DOHH2 (cell line): ENCODE results near the gene C1orf159.

Experiments used
- H3F3A ChIP-seq: fragments of 200-600 bp; sonication (generic), shearing (Covaris generic); 2 replicates; pipeline ENCODE4 v1.6.0; 2016; ENCODE audit warnings: antibody characterized with exemption, mild to moderate bottlenecking; ENCODE audit not compliant: control insufficient read depth, insufficient read depth
- H3K27ac ChIP-seq: fragments of 200-600 bp; sonication (generic); 2 replicates; pipeline ENCODE4 v1.5.1; 2014; ENCODE audit warnings: low read depth, mild to moderate bottlenecking, low read length, moderate library complexity
- H3K27me3 ChIP-seq: fragments of 200-600 bp; sonication (generic); 2 replicates; pipeline ENCODE4 v1.6.1; 2014; ENCODE audit warnings: mild to moderate bottlenecking, low read length, mixed read lengths; ENCODE audit not compliant: control insufficient read depth
- H3K36me3 ChIP-seq: fragments of 200-600 bp; sonication (generic); 2 replicates; pipeline ENCODE4 v1.6.1; 2014; ENCODE audit warnings: mild to moderate bottlenecking, low read length, moderate library complexity, mixed read lengths; ENCODE audit not compliant: control insufficient read depth
- H3K4me1 ChIP-seq: fragments of 200-600 bp; sonication (generic); 2 replicates; pipeline ENCODE4 v1.6.1; 2014; ENCODE audit warnings: mild to moderate bottlenecking, low read length, mixed read lengths; ENCODE audit not compliant: control insufficient read depth
- H3K4me2 ChIP-seq: fragments of 200-600 bp; sonication (generic); 2 replicates; pipeline ENCODE4 v1.6.0; 2014; ENCODE audit warnings: mild to moderate bottlenecking, low read length, moderate library complexity
- H3K4me3 ChIP-seq: fragments of 200-600 bp; sonication (generic); 2 replicates; pipeline ENCODE4 v1.5.1; 2014; ENCODE audit warnings: mild to moderate bottlenecking, low read length, mixed read lengths
- H3K79me2 ChIP-seq: fragments of 200-600 bp; sonication (generic); 2 replicates; pipeline ENCODE4 v1.6.1; 2014; ENCODE audit warnings: mild to moderate bottlenecking, low read length, mixed read lengths; ENCODE audit not compliant: control insufficient read depth
- H3K9me2 ChIP-seq: fragments of 200-600 bp; sonication (generic); replicated peaks from 2 replicates; pipeline ENCODE4 v1.6.1; 2014; ENCODE audit warnings: mild to moderate bottlenecking, low read length, mixed read lengths; ENCODE audit not compliant: control insufficient read depth
- H3K9me3 ChIP-seq: fragments of 200-600 bp; sonication (generic); 2 replicates; pipeline ENCODE4 v1.6.1; 2014; ENCODE audit warnings: antibody characterized with exemption, low read length, mixed read lengths; ENCODE audit not compliant: control insufficient read depth, insufficient read depth
- H4K20me1 ChIP-seq: fragments of 200-600 bp; sonication (generic); 2 replicates; pipeline ENCODE4 v1.6.0; 2014; ENCODE audit warnings: low read depth, mild to moderate bottlenecking, antibody characterized with exemption, low read length, moderate library complexity; ENCODE audit not compliant: control insufficient read depth, insufficient read depth
- CTCF ChIP-seq: fragments of 200-600 bp; sonication (generic); IDR thresholded peaks from one replicate; pipeline ENCODE4 v1.5.1; 2014; ENCODE audit warnings: antibody characterized with exemption, mild to moderate bottlenecking, low read depth, low read length; ENCODE audit not compliant: poor library complexity, severe bottlenecking
- EZH2phosphoT487 ChIP-seq: fragments of 200-600 bp; sonication (generic); IDR thresholded peaks from 2 replicates; pipeline ENCODE4 v1.6.1; 2017; ENCODE audit warnings: borderline replicate concordance, mild to moderate bottlenecking, antibody characterized with exemption, low read length, moderate library complexity, mixed read lengths

Gene C1orf159

GRCh38 chr1:1041092-1041523, 74.8 kb downstream of the C1orf159 start:
- Histone ChIP-seq H3K9me3 (no peaks in the 10 kb centered on the region), H3K4me3 (no peak overlapping the region)

GRCh38 chr1:1040004-1040991, 75.6 kb downstream of the C1orf159 start:
- Histone ChIP-seq H3K36me3 (no peaks in the 10 kb centered on the region), H3K79me2 (no peaks in the 10 kb centered on the region), H3K4me3 (peak overlapping the region; percentile 58; the same call in 1 of the 2 replicates), H4K20me1 (no peaks in the 10 kb centered on the region; the same call in 1 of the 2 replicates), H3K4me2 (peak overlapping the region; percentile 65), H3K27ac (no peak overlapping the region), H3K9me3 (no peaks in the 10 kb centered on the region), H3K4me1 (peaks cover 23% of the 10 kb centered on the region), H3K9me2 (no peaks in the 10 kb centered on the region), H3F3A (no peaks in the 10 kb centered on the region), H3K27me3 (peaks cover 49% of the 10 kb centered on the region)
- TF ChIP-seq CTCF, result no peak
- peak; percentile 61; the same call in 1 of the 2 replicates for TF ChIP-seq EZH2phosphoT487

More at GRCh38 chr1:1041092-1041523, 74.8 kb downstream of the C1orf159 start:
- Histone ChIP-seq H4K20me1 (no peaks in the 10 kb centered on the region; the same call in 1 of the 2 replicates), H3K4me1 (peaks cover 23% of the 10 kb centered on the region), H3K27me3 (peaks cover 44% of the 10 kb centered on the region), H3K27ac (no peak overlapping the region), H3F3A (no peaks in the 10 kb centered on the region), H3K4me2 (no peak overlapping the region), H3K36me3 (no peaks in the 10 kb centered on the region), H3K9me2 (no peaks in the 10 kb centered on the region), H3K79me2 (no peaks in the 10 kb centered on the region)
- no peak for TF ChIP-seq CTCF

GRCh38 chr1:1039145-1039910, 76.6 kb downstream of the C1orf159 start:
- TF ChIP-seq CTCF, result no peak
- no peak for TF ChIP-seq EZH2phosphoT487
- Histone ChIP-seq H4K20me1 (no peaks in the 10 kb centered on the region; the same call in 1 of the 2 replicates), H3K4me2 (no peak overlapping the region), H3K4me3 (no peak overlapping the region), H3K36me3 (no peaks in the 10 kb centered on the region), H3K4me1 (peaks cover 23% of the 10 kb centered on the region), H3K9me2 (no peaks in the 10 kb centered on the region), H3K27me3 (peaks cover 55% of the 10 kb centered on the region), H3K9me3 (no peaks in the 10 kb centered on the region), H3K27ac (no peak overlapping the region), H3F3A (no peaks in the 10 kb centered on the region), H3K79me2 (no peaks in the 10 kb centered on the region)
